Measurements from ENCODE around the gene PXDN.

DNA sequence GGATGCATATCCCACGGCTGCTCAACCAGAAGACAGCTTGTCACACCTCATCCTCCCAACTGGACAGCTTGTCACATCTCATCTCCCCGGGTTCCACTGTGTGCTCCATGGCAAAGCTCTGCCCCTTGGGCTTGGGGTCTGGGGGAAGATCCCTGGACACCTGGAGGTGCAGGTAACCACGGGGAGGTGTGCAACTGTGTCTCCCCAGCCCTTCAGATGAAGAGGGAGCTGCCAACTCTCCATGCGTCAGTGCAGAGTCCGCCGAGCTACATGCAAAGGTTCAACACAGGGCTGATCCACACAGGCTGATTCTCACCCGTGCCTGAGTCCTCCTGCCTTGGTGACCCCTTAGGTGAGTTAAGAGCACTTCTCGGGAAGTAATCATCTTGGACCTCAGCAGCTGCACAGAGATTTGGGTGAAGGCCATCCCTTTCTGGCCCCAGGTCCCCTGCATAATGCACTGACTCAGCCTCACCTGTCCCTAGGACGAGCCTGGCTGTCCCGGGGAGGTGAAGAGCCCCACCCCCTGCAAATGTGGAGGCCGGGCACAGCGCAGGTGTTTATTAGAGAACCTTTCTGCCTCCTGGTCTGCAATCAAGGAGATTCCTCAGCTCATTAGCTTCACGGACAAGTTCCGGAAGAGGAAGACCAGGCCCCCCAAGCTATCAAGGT lies 157.9 kb downstream of the PXDN start:
- TF ChIP-seq PHF20 (CRISPR knock-in tag; IDR thresholded peaks at IDR 0.05) (no peak), ZNF639 (CRISPR knock-in tag; conservative IDR thresholded peaks at IDR 0.05) (no peak), ZNF20 (CRISPR knock-in tag; IDR thresholded peaks at IDR 0.05) (no peak), MTF1 (CRISPR knock-in tag; IDR thresholded peaks at IDR 0.05) (no peak)
